ENCODE measurements around the gene DEGS1. TPM values are rescaled to one million over a fixed set of nuclear protein-coding genes. Genes with fewer than 3 reads are reported as not detected.

DEGS1 gene
- total and polyA plus RNA-seq, 2 of the 4 experiments (the other 2 are of a cell fraction), result 54.8 to 109 TPM

GRCh38 chr1:224137518-224137917, 45.5 kb upstream of the DEGS1 start:
- ChIA-PET CTCF (interaction anchor here (0.7 kb wide), 1 partner anchor 9 kb away, joined by 3 read pairs; no protein-coding TSS in a partner anchor), POLR2A (ENCODE audit: unreplicated experiment) (no interaction called here)
- Histone ChIP-seq H4K91ac (ENCODE audit: insufficient read depth, low read depth, low read length) (no peak overlapping the region), H3K18ac (ENCODE audit: low read depth, low read length) (no peak overlapping the region), H3K14ac (replicated peaks; ENCODE audit: low read depth, low read length) (no peak overlapping the region), H2AK9ac (replicated peaks; ENCODE audit: low read depth, low read length, poor library complexity) (no peak overlapping the region), H3K79me1 (ENCODE audit: low read depth in 1 of 2, low read length in 2 of 2) (peaks cover 0 to 17% of the 10 kb centered on the region in 2 experiments; a peak in 2 of 4 replicates), H2BK5ac (ENCODE audit: low read depth, low read length, poor library complexity, severe bottlenecking) (no peak overlapping the region), H3K4ac (ENCODE audit: low read depth, low read length) (no peak overlapping the region), H2BK15ac (ENCODE audit: low read depth, low read length) (no peak overlapping the region), H3K4me3 (ENCODE audit: insufficient read depth, low read depth, low read length) (no peak overlapping the region), H3K27me3 (ENCODE audit: control insufficient read depth, insufficient read depth, low read length) (no peaks in the 10 kb centered on the region), H3K56ac (ENCODE audit: extremely low read depth, insufficient read depth, low read length) (no peak overlapping the region), H3K9ac (ENCODE audit: low read depth, low read length) (no peak overlapping the region), H3K27ac (ENCODE audit: insufficient read depth, low read length) (no peak overlapping the region), H3K9me3 (ENCODE audit: control insufficient read depth, insufficient read depth, low read length) (no peaks in the 10 kb centered on the region), H3K23ac (ENCODE audit: low read depth, low read length) (no peak overlapping the region), H4K8ac (ENCODE audit: low read depth in 2 of 2, low read length in 2 of 2) (no peak overlapping the region), H3K36me3 (ENCODE audit: control insufficient read depth, insufficient read depth, low read length) (peaks cover 27% of the 10 kb centered on the region; the same call in 1 of the 2 replicates), H2BK120ac (ENCODE audit: low read depth, low read length) (no peak overlapping the region), H4K5ac (ENCODE audit: low read depth, low read length) (no peak overlapping the region), H2BK20ac (ENCODE audit: low read depth, low read length) (no peak overlapping the region), H3K4me1 (ENCODE audit: control insufficient read depth, insufficient read depth, low read length) (no peaks in the 10 kb centered on the region), H3K4me2 (ENCODE audit: low read depth, low read length) (no peak overlapping the region), H2AK5ac (ENCODE audit: low read depth, low read length) (no peak overlapping the region), H4K20me1 (ENCODE audit: insufficient read depth, low read length) (no peaks in the 10 kb centered on the region), H3K9me1 (ENCODE audit: insufficient read depth, low read length) (no peaks in the 10 kb centered on the region), H2AFZ (replicated peaks; ENCODE audit: low read length, poor library complexity) (no peak overlapping the region)
- dilution Hi-C loops (cut with HindIII; ENCODE audit: low sequenced_read_pairs, unreplicated experiment) (no loop called here), intact Hi-C loops (cut with micrococcal nuclease) (no loop called here), in situ Hi-C loops (cut with MboI; ENCODE audit: low sequenced_read_pairs) (no loop called here)
- no peak for TF ChIP-seq RFX5 (IDR thresholded peaks at IDR 0.05; ENCODE audit: low read depth, low read length)
- TF ChIP-seq RCOR1 (IDR thresholded peaks at IDR 0.05; ENCODE audit: insufficient replicate concordance, low read length), result no peak
- TF ChIP-seq CTCF (conservative IDR thresholded peaks at IDR 0.05; ENCODE audit: low read depth, low read length), result no peak
- no peak for TF ChIP-seq CHD1 (IDR thresholded peaks at IDR 0.05; ENCODE audit: low read depth, low read length)
- TF ChIP-seq ELK1 (IDR thresholded peaks at IDR 0.05; ENCODE audit: borderline replicate concordance, low read depth, low read length), result no peak
- no peak for TF ChIP-seq MAFK (IDR thresholded peaks at IDR 0.05; ENCODE audit: low read depth, low read length)
- no peak for TF ChIP-seq FOS (IDR thresholded peaks at IDR 0.05; ENCODE audit: low read depth, low read length)
- TF ChIP-seq SMC3 (IDR thresholded peaks at IDR 0.05; ENCODE audit: low read depth, low read length), result no peak
- TF ChIP-seq USF2 (IDR thresholded peaks at IDR 0.05; ENCODE audit: low read depth, low read length), result no peak
- no peak for TF ChIP-seq CEBPB (IDR thresholded peaks at IDR 0.05; ENCODE audit: low read depth, low read length)
- no peak for TF ChIP-seq BHLHE40 (IDR thresholded peaks at IDR 0.05; ENCODE audit: low read depth, low read length)
- no peak for TF ChIP-seq POLR2A (IDR thresholded peaks at IDR 0.05; ENCODE audit: low read depth, low read length)
- TF ChIP-seq MAZ (IDR thresholded peaks at IDR 0.05; ENCODE audit: borderline replicate concordance, low read depth, low read length), result no peak
- TF ChIP-seq MXI1 (IDR thresholded peaks at IDR 0.05; ENCODE audit: borderline replicate concordance, low read depth, low read length), result no peak
- TF ChIP-seq NFE2L2 (IDR thresholded peaks at IDR 0.05; ENCODE audit: low read depth, low read length), result no peak
- no TSS peak for BruUV-seq (replicated peaks)
- DNase-seq (no peak), ATAC-seq (ENCODE audit: low read depth) (no peak)

Data from IMR-90 (cell line).